ENCODE measurements around the gene TRIM33.
"Not testable (repeated sequence)": the region's sequence is repeated elsewhere in the genome, so short reads cannot be mapped to it uniquely, and the experiment has no call there.

TRIM33 gene

GRCh38 chr1:114427612-114428011, 83.4 kb downstream of the TRIM33 start:
- no peak for DNase-seq
- Mint-ChIP-seq H3K4me1 (no peaks in the 10 kb centered on the region), H3K27ac (no peak overlapping the region), H3K27me3 (ENCODE audit: low read depth, poor library complexity) (no peaks in the 10 kb centered on the region), H3K36me3 (ENCODE audit: low read depth) (peaks cover 66% of the 10 kb centered on the region), H3K9me3 (no peaks in the 10 kb centered on the region), H3K4me3 (no peak overlapping the region)
- TF ChIP-seq CTCF (IDR thresholded peaks at IDR 0.05): no peak

DNA sequence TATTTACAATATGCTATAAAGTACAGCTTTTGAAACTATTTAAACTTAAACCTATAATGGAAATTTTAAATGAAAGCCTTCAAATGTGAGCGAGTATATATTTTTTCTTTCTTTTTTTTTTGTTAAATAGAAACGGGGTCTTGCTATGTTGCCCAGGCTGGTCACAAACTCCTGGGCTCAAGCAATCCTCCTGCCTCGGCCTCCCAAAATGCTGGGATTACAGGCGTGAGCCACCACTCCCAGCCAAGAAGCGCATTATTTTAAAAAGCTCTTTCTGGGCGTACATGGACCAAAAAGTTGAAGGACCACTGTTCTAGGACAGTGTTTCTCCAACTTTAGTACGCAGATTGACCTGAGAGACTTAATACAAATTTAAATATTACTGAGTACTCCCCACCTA, 87.5 kb downstream of the TRIM33 start:
- Mint-ChIP-seq H3K27ac (no peak overlapping the region), H3K36me3 (ENCODE audit: low read depth) (peaks cover 81% of the 10 kb centered on the region), H3K4me1 (no peaks in the 10 kb centered on the region), H3K9me3 (no peaks in the 10 kb centered on the region), H3K4me3 (no peak overlapping the region), H3K27me3 (ENCODE audit: low read depth, poor library complexity) (no peaks in the 10 kb centered on the region)
- no peak for DNase-seq
- no peak for TF ChIP-seq CTCF (IDR thresholded peaks at IDR 0.05)

GRCh38 chr1:114418948-114419347, 92.1 kb downstream of the TRIM33 start:
- not testable (repeated sequence) for H3K4me3 Mint-ChIP-seq; H3K9me3 Mint-ChIP-seq; H3K4me1 Mint-ChIP-seq; DNase-seq; H3K27me3 Mint-ChIP-seq (ENCODE audit: low read depth, poor library complexity); H3K27ac Mint-ChIP-seq
- peaks cover 85% of the 10 kb centered on the region for H3K36me3 Mint-ChIP-seq (ENCODE audit: low read depth)

- no peaks in the 10 kb centered on the region for H3K27me3 Mint-ChIP-seq (ENCODE audit: low read depth, poor library complexity)
- H3K4me1 Mint-ChIP-seq: no peaks in the 10 kb centered on the region
- no peak overlapping the region for H3K4me3 Mint-ChIP-seq
- DNase-seq: no peak
- H3K36me3 Mint-ChIP-seq (ENCODE audit: low read depth): peaks cover 59% of the 10 kb centered on the region
- no peak for TF ChIP-seq CTCF (IDR thresholded peaks at IDR 0.05)
- H3K9me3 Mint-ChIP-seq: no peaks in the 10 kb centered on the region
- H3K27ac Mint-ChIP-seq: no peak overlapping the region
These were observed 113.4 kb downstream of the TRIM33 start for GRCh38 chr1:114397601-114398000.

- no peak for DNase-seq
- no peak for TF ChIP-seq CTCF (IDR thresholded peaks at IDR 0.05)
- no peak overlapping the region for H3K4me3 Mint-ChIP-seq
- peaks cover 57% of the 10 kb centered on the region for H3K36me3 Mint-ChIP-seq (ENCODE audit: low read depth)
- H3K9me3 Mint-ChIP-seq: no peaks in the 10 kb centered on the region
- H3K4me1 Mint-ChIP-seq: no peaks in the 10 kb centered on the region
- H3K27me3 Mint-ChIP-seq (ENCODE audit: low read depth, poor library complexity): no peaks in the 10 kb centered on the region
- H3K27ac Mint-ChIP-seq: no peak overlapping the region
These were observed 115.1 kb downstream of the TRIM33 start for GRCh38 chr1:114395863-114396262.

DNA sequence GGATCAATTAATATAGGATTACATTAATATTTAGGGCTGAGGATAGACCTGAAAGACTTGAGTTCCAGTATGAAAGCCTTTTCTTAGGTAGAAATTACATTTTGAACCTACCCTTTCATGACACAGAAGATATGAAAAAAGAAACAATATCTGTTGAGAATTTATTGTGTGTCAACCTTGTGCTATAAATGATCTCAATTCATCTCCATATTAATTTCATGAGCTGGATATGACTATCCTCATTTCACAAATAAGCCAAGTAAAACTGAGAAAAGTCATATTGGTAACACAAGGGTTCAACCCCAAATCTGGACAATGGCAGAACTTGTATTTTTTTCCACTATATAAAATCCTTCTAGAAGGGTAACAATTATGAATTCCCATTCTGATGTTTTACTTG, 120.0 kb downstream of the TRIM33 start:
- no peak for TF ChIP-seq CTCF (IDR thresholded peaks at IDR 0.05)
- Mint-ChIP-seq H3K36me3 (ENCODE audit: low read depth) (peaks cover 54% of the 10 kb centered on the region), H3K4me3 (no peak overlapping the region), H3K9me3 (peaks cover 9% of the 10 kb centered on the region), H3K4me1 (no peaks in the 10 kb centered on the region), H3K27me3 (ENCODE audit: low read depth, poor library complexity) (peaks cover 3% of the 10 kb centered on the region), H3K27ac (no peak overlapping the region)
- no peak for DNase-seq

Measured in nephron progenitor cell (in vitro differentiated cells).